Measurements from ENCODE around the gene SYNPO.

The SYNPO gene

DNA sequence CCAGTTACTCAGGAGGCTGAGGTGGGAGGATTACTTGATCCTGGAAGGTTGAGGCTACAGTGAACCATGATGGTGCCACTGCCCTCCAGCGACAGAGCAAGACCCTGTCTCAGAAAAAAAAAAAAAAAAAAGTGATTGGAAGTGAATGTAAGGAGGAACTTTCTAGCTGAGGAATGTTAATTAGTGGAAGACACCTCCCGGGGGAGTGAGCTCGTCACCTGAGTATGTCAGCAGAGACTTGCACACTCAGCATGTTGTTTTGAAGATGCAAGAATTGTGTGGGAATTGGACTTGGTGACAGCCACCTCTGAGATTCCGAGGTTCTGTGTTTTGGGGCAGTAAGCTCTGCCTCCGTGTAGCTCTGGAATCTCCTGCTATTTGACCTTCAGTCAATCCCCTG lies 3.6 kb downstream of the SYNPO start:
- no peak for DNase-seq

- no peak for DNase-seq
These were observed 4.1 kb downstream of the SYNPO start for GRCh38 chr5:150644514-150644913.

GRCh38 chr5:150645070-150645700 lies 4.7 kb downstream of the SYNPO start:
- DNase-seq: no peak

- DNase-seq: no peak
These were observed 7.1 kb downstream of the SYNPO start for GRCh38 chr5:150647275-150648251.

DNA sequence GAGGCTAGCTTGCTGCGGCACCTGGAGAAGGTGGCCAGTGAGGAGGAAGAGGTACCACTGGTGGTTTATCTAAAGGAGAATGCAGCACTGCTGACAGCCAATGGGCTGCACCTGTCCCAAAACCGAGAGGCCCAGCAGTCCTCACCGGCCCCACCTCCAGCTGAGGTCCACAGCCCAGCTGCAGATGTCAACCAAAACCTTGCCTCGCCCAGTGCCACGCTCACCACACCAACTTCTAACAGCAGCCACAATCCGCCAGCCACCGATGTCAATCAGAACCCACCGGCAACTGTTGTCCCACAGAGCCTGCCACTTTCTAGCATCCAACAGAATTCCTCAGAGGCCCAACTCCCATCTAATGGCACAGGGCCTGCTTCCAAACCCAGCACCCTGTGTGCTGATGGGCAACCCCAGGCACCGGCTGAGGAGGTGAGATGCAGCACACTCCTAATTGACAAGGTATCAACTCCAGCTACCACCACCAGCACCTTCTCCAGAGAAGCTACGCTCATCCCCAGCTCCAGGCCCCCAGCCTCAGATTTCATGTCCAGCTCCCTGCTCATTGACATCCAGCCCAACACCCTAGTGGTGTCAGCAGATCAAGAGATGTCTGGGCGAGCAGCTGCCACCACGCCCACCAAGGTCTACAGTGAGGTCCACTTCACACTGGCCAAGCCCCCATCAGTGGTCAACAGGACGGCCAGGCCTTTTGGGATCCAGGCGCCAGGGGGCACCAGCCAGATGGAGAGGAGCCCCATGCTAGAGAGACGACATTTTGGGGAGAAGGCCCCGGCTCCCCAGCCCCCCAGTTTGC lies 8.0 kb downstream of the SYNPO start:
- no peak for DNase-seq

GRCh38 chr5:150649108-150650020 lies 8.9 kb downstream of the SYNPO start:
- DNase-seq: no peak

GRCh38 chr5:150650021-150651006 lies 9.9 kb downstream of the SYNPO start:
- no peak for DNase-seq

GRCh38 chr5:150651382-150651781 lies 10.9 kb downstream of the SYNPO start:
- DNase-seq: no peak

DNA sequence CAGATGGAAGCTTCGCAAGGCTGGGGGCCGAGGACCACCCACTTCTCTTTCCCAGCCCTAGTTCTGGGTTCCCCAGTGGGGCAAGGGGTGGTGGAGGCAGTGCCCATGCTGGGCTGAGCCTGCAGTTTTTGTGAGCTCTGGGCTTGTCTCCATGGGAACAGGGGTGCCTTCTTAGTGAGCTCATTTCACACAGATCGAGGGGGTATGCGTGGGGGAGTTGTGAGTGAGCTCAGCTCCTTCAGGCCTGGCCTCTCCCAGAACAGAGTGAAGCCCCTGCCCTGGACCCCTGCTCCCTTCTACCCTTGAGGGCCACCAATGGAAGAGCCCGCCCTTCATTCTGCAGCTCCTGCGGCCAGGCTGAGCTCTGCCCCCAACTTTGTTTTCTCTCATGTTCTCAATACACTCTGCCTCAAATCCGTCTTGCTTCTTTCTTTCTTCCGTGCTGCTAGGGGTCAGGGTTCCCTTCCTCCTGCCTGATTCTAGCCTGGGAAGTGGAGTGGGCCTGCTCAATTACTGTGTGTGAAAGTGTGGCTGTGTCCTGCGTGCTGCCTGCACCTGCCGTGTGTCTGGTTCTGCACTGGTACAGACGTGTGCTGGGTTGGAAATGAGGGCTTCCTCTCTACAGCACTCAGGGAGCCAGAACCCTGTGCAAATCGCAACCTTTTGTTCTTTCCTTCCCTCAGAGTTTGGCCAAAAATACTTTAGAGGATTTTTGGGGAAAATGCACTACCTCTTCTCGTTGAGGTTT lies 11.6 kb downstream of the SYNPO start:
- no peak for DNase-seq

DNA sequence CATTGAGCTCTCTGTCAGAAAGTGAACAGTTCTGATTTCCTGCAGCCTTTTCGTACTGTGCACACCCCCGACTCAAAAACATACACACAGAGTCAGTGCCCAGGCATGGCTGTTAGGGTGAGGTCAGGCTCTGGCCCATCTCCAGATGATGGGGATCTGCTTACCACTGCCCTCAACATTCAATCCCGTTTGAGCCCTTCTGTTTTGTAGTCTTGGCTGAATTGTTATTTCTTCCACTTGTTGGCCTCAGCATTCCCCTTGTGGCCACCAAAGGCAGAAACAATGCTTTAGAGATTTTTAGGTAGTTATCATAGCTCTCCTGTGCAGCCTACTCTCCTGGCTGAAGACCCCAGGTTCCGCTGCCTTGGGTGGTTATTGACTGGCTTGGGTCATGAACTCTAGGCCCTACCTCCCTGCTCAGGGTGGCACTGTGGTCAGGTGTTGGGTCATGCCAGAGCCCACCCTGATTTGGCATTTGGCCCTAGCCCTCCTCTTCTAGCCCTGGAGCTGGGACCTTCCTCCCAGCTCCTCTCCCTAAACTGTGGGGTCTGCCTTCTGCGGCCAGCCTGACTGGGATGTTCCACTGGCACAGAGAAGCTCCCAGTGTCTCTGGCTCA lies 12.8 kb downstream of the SYNPO start:
- DNase-seq: no peak

GRCh38 chr5:150653762-150654556 lies 13.5 kb downstream of the SYNPO start:
- no peak for DNase-seq

- no peak for DNase-seq
These were observed 14.8 kb downstream of the SYNPO start for GRCh38 chr5:150655221-150655620.

- DNase-seq: peak; percentile 84
These were observed 16.0 kb downstream of the SYNPO start for GRCh38 chr5:150656191-150657132.

GRCh38 chr5:150658121-150658520 lies 17.7 kb downstream of the SYNPO start:
- no peak for DNase-seq

- DNase-seq: no peak
These were observed 18.3 kb downstream of the SYNPO start for GRCh38 chr5:150658699-150659265.

DNA sequence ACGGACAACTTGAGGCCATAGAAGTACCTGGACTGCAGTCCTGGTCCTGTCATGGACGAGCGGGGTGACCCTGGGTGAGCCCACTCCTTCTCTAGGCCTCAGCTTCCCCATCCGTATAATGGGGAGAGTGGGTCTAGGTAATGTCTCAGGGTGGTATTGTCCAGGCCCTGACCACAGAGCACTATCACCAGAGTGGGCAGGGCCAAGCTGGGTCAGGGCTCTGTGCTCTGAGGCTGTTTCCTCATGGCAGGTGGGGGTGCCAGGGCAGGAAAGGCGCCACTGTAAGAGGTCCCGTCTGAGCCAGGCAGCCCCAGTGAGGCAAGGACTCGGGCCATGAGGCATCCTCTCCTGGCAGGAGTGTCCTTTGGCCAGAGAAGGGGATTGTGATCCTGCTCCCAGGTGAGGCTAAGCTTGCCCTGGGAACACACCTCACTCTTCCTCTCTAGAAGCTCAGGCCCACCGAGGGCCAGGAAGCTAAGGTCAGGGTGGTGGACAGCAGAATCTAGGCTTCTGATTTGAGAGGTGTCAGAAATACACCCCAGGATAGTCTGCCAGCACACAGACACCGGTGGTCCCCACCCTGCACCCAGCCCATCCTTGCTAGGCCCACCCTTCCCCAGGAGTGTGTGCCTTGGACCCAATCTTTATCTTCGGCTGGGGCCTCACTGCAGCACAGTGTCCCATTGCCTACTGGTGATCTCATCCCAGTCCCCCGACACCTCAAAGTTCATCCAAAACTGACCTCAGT lies 19.1 kb downstream of the SYNPO start:
- no peak for DNase-seq

Data from CD4-positive, alpha-beta T cell treated with Interleukin-15 for 1 hour (primary cell).